Measurements from ENCODE around the gene PPM1L. TPM values are rescaled to one million over a fixed set of nuclear protein-coding genes. Genes with fewer than 3 reads are reported as not detected.

PPM1L gene
- total and polyA plus RNA-seq, 2 donors (not counting 1 experiment from before 2014, with no cell fraction given): 0.33 to 2.5 TPM

DNA sequence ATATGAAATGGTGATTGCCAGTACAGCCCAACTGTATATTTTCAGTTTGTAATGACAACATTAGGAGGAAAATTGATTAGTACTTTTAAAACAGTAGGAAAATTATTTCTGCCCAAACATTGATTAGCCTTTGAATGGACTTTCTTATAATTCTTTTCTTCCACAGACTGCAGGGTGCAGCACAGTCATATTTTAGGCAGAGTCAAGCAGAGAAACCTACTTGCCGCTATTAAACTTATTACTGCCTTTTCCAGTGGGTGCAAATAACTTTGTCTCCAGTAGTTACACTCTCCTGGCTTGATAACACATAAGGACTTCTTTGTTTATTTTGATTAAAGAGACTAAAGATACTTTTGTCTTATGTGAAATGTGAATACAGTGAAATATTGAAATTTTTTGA lies 85.4 kb downstream of the PPM1L start:
- DNase-seq (ENCODE audit: low read depth in 2 of 2): no peak
- no peak overlapping the region for H3K4me2 ChIP-seq (ENCODE audit: extremely low read depth, insufficient read depth, low read length)
- TF ChIP-seq CTCF (conservative IDR thresholded peaks at IDR 0.05 in 1 of 2, IDR thresholded peaks at IDR 0.05 in 1 of 2; ENCODE audit: low read depth in 1 of 2, low read length in 2 of 2): no peak
- no peak for TF ChIP-seq EZH2 (IDR thresholded peaks at IDR 0.05; ENCODE audit: low read length, missing control alignments)
- no peaks in the 10 kb centered on the region for H3K36me3 ChIP-seq (ENCODE audit: control insufficient read depth, insufficient read depth, low read length)
- peaks cover 2% of the 10 kb centered on the region for H4K20me1 ChIP-seq (ENCODE audit: control insufficient read depth, extremely low read depth, insufficient read depth, low read length)
- H3K9me3 ChIP-seq (ENCODE audit: control insufficient read depth, insufficient read depth, low read depth, low read length): no peaks in the 10 kb centered on the region
- H3K27me3 ChIP-seq (ENCODE audit: control insufficient read depth, insufficient read depth, low read length): no peaks in the 10 kb centered on the region
- no peak overlapping the region for H3K4me3 ChIP-seq (replicated peaks in 1 of 4; ENCODE audit: control extremely low read depth in 1 of 4, insufficient read depth in 1 of 4, low read depth in 3 of 4, low read length in 4 of 4)
- no peak overlapping the region for H3K27ac ChIP-seq (ENCODE audit: insufficient read depth, low read length)
- no peaks in the 10 kb centered on the region for H3K4me1 ChIP-seq (ENCODE audit: control insufficient read depth, extremely low read depth, insufficient read depth, low read length)
- H2AFZ ChIP-seq (ENCODE audit: low read length): no peak overlapping the region
- no peak overlapping the region for H3K9ac ChIP-seq (ENCODE audit: insufficient read depth, low read length)
- no peaks in the 10 kb centered on the region for H3K79me2 ChIP-seq (ENCODE audit: control insufficient read depth, insufficient read depth, low read length)

DNA sequence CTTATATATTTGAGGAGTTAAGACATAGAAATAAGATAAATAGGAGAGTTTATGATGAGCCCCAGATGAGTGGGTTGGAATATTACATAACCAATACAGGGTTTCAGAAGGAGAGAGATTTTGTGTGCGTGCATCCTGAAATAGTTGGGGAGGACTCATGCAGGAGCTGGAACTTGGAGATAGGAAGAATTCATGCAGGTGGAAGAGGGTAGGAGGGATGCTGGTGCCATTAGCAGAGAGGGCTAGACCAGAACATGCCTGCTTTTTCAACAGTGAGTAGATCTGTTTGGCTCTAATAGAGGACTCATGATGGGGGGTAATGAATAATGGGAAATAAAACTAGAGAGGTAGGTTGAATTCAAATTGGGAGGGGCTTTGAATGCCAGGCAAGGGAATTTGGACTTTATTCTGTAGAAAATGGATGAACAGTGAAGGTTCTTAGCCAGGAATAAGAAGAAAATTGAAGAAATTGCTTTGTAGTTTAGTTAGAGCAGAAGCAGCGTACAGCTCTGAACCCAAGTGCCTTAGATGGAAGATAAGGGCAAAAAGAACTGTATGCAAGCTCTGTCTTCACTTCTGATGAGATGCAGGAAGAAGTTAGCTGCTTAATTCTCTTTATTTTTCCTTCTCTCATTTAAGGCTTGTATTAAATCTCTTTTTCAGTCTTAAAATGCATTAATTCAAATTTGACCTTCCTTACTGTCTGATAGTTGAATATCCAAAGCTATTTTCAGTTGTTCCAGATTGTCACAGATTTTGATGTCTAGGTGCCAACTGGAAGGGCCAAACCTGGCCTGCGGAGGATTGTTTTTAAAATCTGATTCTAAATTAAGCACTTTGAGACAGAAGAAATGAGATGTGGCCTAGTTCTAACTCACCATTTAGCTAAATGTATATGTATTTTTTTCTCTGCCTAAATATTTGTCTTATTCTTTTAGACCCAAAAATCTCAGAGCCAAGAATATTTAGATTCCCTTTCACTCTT lies 86.3 kb downstream of the PPM1L start:
- no peak for DNase-seq (ENCODE audit: low read depth in 2 of 2)
- peaks cover 2% of the 10 kb centered on the region for H4K20me1 ChIP-seq (ENCODE audit: control insufficient read depth, extremely low read depth, insufficient read depth, low read length)

More for the DNA sequence above, 86.3 kb downstream of the PPM1L start:
- Histone ChIP-seq H3K79me2 (ENCODE audit: control insufficient read depth, insufficient read depth, low read length) (no peaks in the 10 kb centered on the region), H3K9me3 (ENCODE audit: control insufficient read depth, insufficient read depth, low read depth, low read length) (no peaks in the 10 kb centered on the region), H3K27me3 (ENCODE audit: control insufficient read depth, insufficient read depth, low read length) (no peaks in the 10 kb centered on the region), H3K36me3 (ENCODE audit: control insufficient read depth, insufficient read depth, low read length) (no peaks in the 10 kb centered on the region), H3K27ac (ENCODE audit: insufficient read depth, low read length) (no peak overlapping the region), H3K4me3 (replicated peaks in 1 of 4; ENCODE audit: control extremely low read depth in 1 of 4, insufficient read depth in 1 of 4, low read depth in 3 of 4, low read length in 4 of 4) (no peak overlapping the region), H2AFZ (ENCODE audit: low read length) (no peak overlapping the region), H3K9ac (ENCODE audit: insufficient read depth, low read length) (no peak overlapping the region), H3K4me2 (ENCODE audit: extremely low read depth, insufficient read depth, low read length) (no peak overlapping the region), H3K4me1 (ENCODE audit: control insufficient read depth, extremely low read depth, insufficient read depth, low read length) (no peaks in the 10 kb centered on the region)
- TF ChIP-seq CTCF (conservative IDR thresholded peaks at IDR 0.05 in 1 of 2, IDR thresholded peaks at IDR 0.05 in 1 of 2; ENCODE audit: low read depth in 1 of 2, low read length in 2 of 2) (no peak), EZH2 (IDR thresholded peaks at IDR 0.05; ENCODE audit: low read length, missing control alignments) (no peak)
